Measurements from ENCODE around the gene CHPF2.
A peak's percentile ranks its signal among the peaks of the same experiment; 100 is the strongest.

Gene CHPF2

GRCh38 chr7:151245360-151246101 is 13.2 kb downstream of the CHPF2 start:
- Histone ChIP-seq H3K36me3 (ENCODE audit: control insufficient read depth, insufficient read depth, low read length) (no peaks in the 10 kb centered on the region), H3K4me3 (ENCODE audit: low read depth, low read length) (peak overlapping the region; percentile 60), H3K9me3 (ENCODE audit: control insufficient read depth, insufficient read depth, low read length) (no peaks in the 10 kb centered on the region), H3K4me1 (ENCODE audit: control insufficient read depth, insufficient read depth, low read length) (peaks cover 9% of the 10 kb centered on the region), H3K27me3 (ENCODE audit: control insufficient read depth, insufficient read depth, low read length) (peaks cover 60% of the 10 kb centered on the region), H3K9ac (ENCODE audit: low read depth, low read length) (no peak overlapping the region)

- H3K4me3 ChIP-seq (ENCODE audit: low read depth, low read length): peak overlapping the region; percentile 60
- no peak overlapping the region for H3K9ac ChIP-seq (ENCODE audit: low read depth, low read length)
- peaks cover 68% of the 10 kb centered on the region for H3K27me3 ChIP-seq (ENCODE audit: control insufficient read depth, insufficient read depth, low read length)
- H3K9me3 ChIP-seq (ENCODE audit: control insufficient read depth, insufficient read depth, low read length): no peaks in the 10 kb centered on the region
- no peaks in the 10 kb centered on the region for H3K36me3 ChIP-seq (ENCODE audit: control insufficient read depth, insufficient read depth, low read length)
- H3K4me1 ChIP-seq (ENCODE audit: control insufficient read depth, insufficient read depth, low read length): peaks cover 9% of the 10 kb centered on the region
Measured at GRCh38 chr7:151246102-151246850, 14.0 kb downstream of the CHPF2 start.

- Histone ChIP-seq H3K9ac (ENCODE audit: low read depth, low read length) (no peak overlapping the region), H3K4me1 (ENCODE audit: control insufficient read depth, insufficient read depth, low read length) (peaks cover 9% of the 10 kb centered on the region)
Measured at GRCh38 chr7:151246851-151247580, 14.7 kb downstream of the CHPF2 start.

GRCh38 chr7:151247611-151248345 is 15.5 kb downstream of the CHPF2 start:
- Histone ChIP-seq H3K4me3 (ENCODE audit: low read depth, low read length) (peak overlapping the region; percentile 46), H3K27me3 (ENCODE audit: control insufficient read depth, insufficient read depth, low read length) (peaks cover 75% of the 10 kb centered on the region), H3K9ac (ENCODE audit: low read depth, low read length) (no peak overlapping the region), H3K9me3 (ENCODE audit: control insufficient read depth, insufficient read depth, low read length) (no peaks in the 10 kb centered on the region), H3K36me3 (ENCODE audit: control insufficient read depth, insufficient read depth, low read length) (no peaks in the 10 kb centered on the region), H3K4me1 (ENCODE audit: control insufficient read depth, insufficient read depth, low read length) (peaks cover 11% of the 10 kb centered on the region)

More at GRCh38 chr7:151246851-151247580, 14.7 kb downstream of the CHPF2 start:
- no peaks in the 10 kb centered on the region for H3K9me3 ChIP-seq (ENCODE audit: control insufficient read depth, insufficient read depth, low read length)
- H3K27me3 ChIP-seq (ENCODE audit: control insufficient read depth, insufficient read depth, low read length): peaks cover 68% of the 10 kb centered on the region
- peak overlapping the region; percentile 3 for H3K4me3 ChIP-seq (ENCODE audit: low read depth, low read length)
- H3K36me3 ChIP-seq (ENCODE audit: control insufficient read depth, insufficient read depth, low read length): no peaks in the 10 kb centered on the region

- Histone ChIP-seq H3K36me3 (ENCODE audit: control insufficient read depth, insufficient read depth, low read length) (no peaks in the 10 kb centered on the region), H3K27me3 (ENCODE audit: control insufficient read depth, insufficient read depth, low read length) (peaks cover 78% of the 10 kb centered on the region), H3K4me3 (ENCODE audit: low read depth, low read length) (peak within 1 kb of the TSS; percentile 50), H3K9ac (ENCODE audit: low read depth, low read length) (no peak within 1 kb of the TSS), H3K4me1 (ENCODE audit: control insufficient read depth, insufficient read depth, low read length) (peaks cover 11% of the 10 kb centered on the region), H3K9me3 (ENCODE audit: control insufficient read depth, insufficient read depth, low read length) (no peaks in the 10 kb centered on the region)
Measured at GRCh38 chr7:151248346-151249033, 16.2 kb downstream of the CHPF2 start, which contains the start of gene SMARCD3. SMARCD3 (minus strand) TSS chr7:151248694; CDS start chr7:151248562, 132 bp downstream.

GRCh38 chr7:151249034-151249731 is 16.9 kb downstream of the CHPF2 start:
- no peak overlapping the region for H3K9ac ChIP-seq (ENCODE audit: low read depth, low read length)
- H3K4me3 ChIP-seq (ENCODE audit: low read depth, low read length): peak overlapping the region; percentile 50
- H3K4me1 ChIP-seq (ENCODE audit: control insufficient read depth, insufficient read depth, low read length): peaks cover 8% of the 10 kb centered on the region
- H3K36me3 ChIP-seq (ENCODE audit: control insufficient read depth, insufficient read depth, low read length): no peaks in the 10 kb centered on the region
- no peaks in the 10 kb centered on the region for H3K9me3 ChIP-seq (ENCODE audit: control insufficient read depth, insufficient read depth, low read length)
- H3K27me3 ChIP-seq (ENCODE audit: control insufficient read depth, insufficient read depth, low read length): peaks cover 82% of the 10 kb centered on the region

- H3K9ac ChIP-seq (ENCODE audit: low read depth, low read length): no peak overlapping the region
Measured at GRCh38 chr7:151249732-151250072, 17.4 kb downstream of the CHPF2 start.

GRCh38 chr7:151250181-151251132 is 18.2 kb downstream of the CHPF2 start:
- no peaks in the 10 kb centered on the region for H3K36me3 ChIP-seq (ENCODE audit: control insufficient read depth, insufficient read depth, low read length)
- no peaks in the 10 kb centered on the region for H3K9me3 ChIP-seq (ENCODE audit: control insufficient read depth, insufficient read depth, low read length)
- peak overlapping the region; percentile 11 for H3K4me3 ChIP-seq (ENCODE audit: low read depth, low read length)
- peaks cover 7% of the 10 kb centered on the region for H3K4me1 ChIP-seq (ENCODE audit: control insufficient read depth, insufficient read depth, low read length)
- no peak overlapping the region for H3K9ac ChIP-seq (ENCODE audit: low read depth, low read length)
- peaks cover 85% of the 10 kb centered on the region for H3K27me3 ChIP-seq (ENCODE audit: control insufficient read depth, insufficient read depth, low read length)

More at GRCh38 chr7:151249732-151250072, 17.4 kb downstream of the CHPF2 start:
- no peaks in the 10 kb centered on the region for H3K9me3 ChIP-seq (ENCODE audit: control insufficient read depth, insufficient read depth, low read length)
- H3K36me3 ChIP-seq (ENCODE audit: control insufficient read depth, insufficient read depth, low read length): no peaks in the 10 kb centered on the region
- peaks cover 83% of the 10 kb centered on the region for H3K27me3 ChIP-seq (ENCODE audit: control insufficient read depth, insufficient read depth, low read length)
- peak overlapping the region; percentile 50 for H3K4me3 ChIP-seq (ENCODE audit: low read depth, low read length)
- peaks cover 7% of the 10 kb centered on the region for H3K4me1 ChIP-seq (ENCODE audit: control insufficient read depth, insufficient read depth, low read length)

GRCh38 chr7:151251328-151251688 is 19.0 kb downstream of the CHPF2 start:
- Histone ChIP-seq H3K36me3 (ENCODE audit: control insufficient read depth, insufficient read depth, low read length) (no peaks in the 10 kb centered on the region), H3K27me3 (ENCODE audit: control insufficient read depth, insufficient read depth, low read length) (peaks cover 81% of the 10 kb centered on the region), H3K9ac (ENCODE audit: low read depth, low read length) (no peak overlapping the region), H3K9me3 (ENCODE audit: control insufficient read depth, insufficient read depth, low read length) (no peaks in the 10 kb centered on the region), H3K4me1 (ENCODE audit: control insufficient read depth, insufficient read depth, low read length) (peaks cover 7% of the 10 kb centered on the region), H3K4me3 (ENCODE audit: low read depth, low read length) (peak overlapping the region; percentile 52)
